Astrocyte of the spinal cord (primary cell): ENCODE data around the gene SIRT3.
A peak's percentile ranks its signal among the peaks of the same experiment; 100 is the strongest.

Experiments used
- DNase-seq: peaks from one replicate; pipeline ENCODE4 v3.0.0; 2011; ENCODE audit warnings: low read depth, low spot score
- H3K4me3 ChIP-seq: 2 replicates; pipeline ENCODE4 v1.5.1; 2011; ENCODE audit warnings: low read depth, mild to moderate bottlenecking, low read length, moderate library complexity
- CTCF ChIP-seq: IDR thresholded peaks from 2 replicates; pipeline ENCODE4 v1.5.1; 2012; ENCODE audit warnings: low read depth, mild to moderate bottlenecking, low read length, inconsistent platforms
- in situ Hi-C: cut with HindIII; loops from 2 replicates; pipeline ENCODE4 v1.10.0; 2017; ENCODE audit warnings: low sequenced_read_pairs

SIRT3 gene

GRCh38 chr11:232783-233565 lies 3.2 kb downstream of the SIRT3 start:
- TF ChIP-seq CTCF: no peak
- DNase-seq: no peak
- H3K4me3 ChIP-seq: no peak overlapping the region
- in situ Hi-C loops: no loop called here

GRCh38 chr11:230431-230830 lies 5.7 kb downstream of the SIRT3 start:
- no peak overlapping the region for H3K4me3 ChIP-seq
- TF ChIP-seq CTCF: no peak
- in situ Hi-C loops: no loop called here
- DNase-seq: no peak

- TF ChIP-seq CTCF: no peak
- in situ Hi-C loops: no loop called here
- H3K4me3 ChIP-seq: no peak overlapping the region
- no peak for DNase-seq
These were observed 8.2 kb downstream of the SIRT3 start for GRCh38 chr11:227824-228379.

- DNase-seq: peak; percentile 37
- no peak overlapping the region for H3K4me3 ChIP-seq
- no peak for TF ChIP-seq CTCF
- in situ Hi-C loops: no loop called here
These were observed 10.2 kb downstream of the SIRT3 start for GRCh38 chr11:225734-226453.

- in situ Hi-C loops: no loop called here
- no peak for DNase-seq
- no peak for TF ChIP-seq CTCF
- H3K4me3 ChIP-seq: no peak overlapping the region
These were observed 11.7 kb downstream of the SIRT3 start for GRCh38 chr11:224424-224823.

- TF ChIP-seq CTCF: no peak
- DNase-seq: no peak
- no peak overlapping the region for H3K4me3 ChIP-seq
- in situ Hi-C loops: no loop called here
These were observed 12.3 kb downstream of the SIRT3 start for GRCh38 chr11:223884-224283.
